NOMO-1 treated with DMSO at 0.1 percent for 48 hours (cell line): Measurements from ENCODE around the gene DHRS12.

Experiments used
- DNase-seq: peaks from one replicate; lab custom pipeline; 2025; ENCODE audit not compliant: unreplicated experiment; lab: John Stamatoyannopoulos, UW

Gene DHRS12

DNA sequence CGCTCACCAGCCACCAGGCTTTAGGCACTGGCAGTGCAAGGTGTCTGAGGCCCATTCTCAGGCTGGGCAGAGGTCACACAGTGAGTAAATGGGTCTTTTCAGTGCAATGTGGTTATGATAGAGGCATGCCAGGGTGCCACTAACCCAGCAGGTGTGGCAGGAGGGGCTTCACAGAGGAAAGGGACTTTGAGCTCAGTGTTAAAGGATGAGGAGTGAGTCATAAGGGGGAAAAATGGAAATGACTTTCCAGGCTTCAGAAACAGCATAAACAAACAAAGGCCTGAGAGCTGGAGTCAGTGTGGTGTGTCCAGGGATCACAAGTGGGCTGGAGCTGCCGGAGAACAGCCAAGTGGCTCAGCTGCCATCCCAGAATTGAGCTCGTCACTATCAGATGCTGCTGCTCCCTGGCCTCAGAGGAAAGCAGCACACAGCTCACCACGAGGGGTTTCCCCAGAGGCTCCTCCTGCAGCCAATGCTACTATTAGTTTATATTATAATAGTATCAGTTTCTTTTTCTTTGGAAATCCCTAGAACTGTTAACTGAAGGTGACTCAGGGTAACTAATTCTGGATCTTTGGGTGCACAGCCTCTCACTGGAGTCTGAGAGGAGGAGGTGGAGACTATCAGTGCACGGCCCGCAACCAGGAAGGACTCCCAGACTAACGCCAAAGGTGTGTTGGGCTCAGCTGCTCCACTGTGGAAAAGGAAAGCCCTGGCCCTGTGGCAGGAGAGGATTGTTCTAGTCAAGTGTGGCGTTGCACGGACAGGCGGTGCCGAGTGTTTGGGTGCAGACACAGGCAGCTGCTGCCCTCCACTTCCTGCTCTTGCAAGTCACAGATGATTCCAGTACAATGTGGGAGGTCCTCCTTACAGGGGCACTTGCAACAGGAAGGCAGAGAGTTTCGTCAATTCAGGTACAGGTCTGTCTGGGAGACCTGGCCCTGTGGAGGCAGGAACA lies 39.5 kb downstream of the DHRS12 start:
- DNase-seq, result no peak

DNA sequence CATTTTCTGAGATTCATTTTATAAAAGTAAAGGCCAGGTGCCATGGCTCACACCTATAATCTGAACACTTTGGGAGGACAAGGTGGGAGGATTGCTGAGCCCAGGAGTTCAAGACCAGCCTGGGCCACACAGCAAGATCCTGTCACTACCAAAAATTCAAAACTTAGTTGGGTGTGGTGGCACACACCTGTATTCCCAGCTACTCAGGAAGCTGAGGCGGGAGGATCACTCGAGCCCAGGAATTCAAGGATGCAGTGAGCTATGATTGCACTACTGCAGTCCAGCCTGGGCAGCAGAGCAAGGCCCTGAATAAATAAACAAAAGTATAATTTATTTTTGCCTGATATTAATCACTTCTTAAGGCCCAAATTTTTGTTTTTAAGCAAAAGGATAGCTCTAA lies 40.5 kb downstream of the DHRS12 start:
- no peak for DNase-seq

DNA sequence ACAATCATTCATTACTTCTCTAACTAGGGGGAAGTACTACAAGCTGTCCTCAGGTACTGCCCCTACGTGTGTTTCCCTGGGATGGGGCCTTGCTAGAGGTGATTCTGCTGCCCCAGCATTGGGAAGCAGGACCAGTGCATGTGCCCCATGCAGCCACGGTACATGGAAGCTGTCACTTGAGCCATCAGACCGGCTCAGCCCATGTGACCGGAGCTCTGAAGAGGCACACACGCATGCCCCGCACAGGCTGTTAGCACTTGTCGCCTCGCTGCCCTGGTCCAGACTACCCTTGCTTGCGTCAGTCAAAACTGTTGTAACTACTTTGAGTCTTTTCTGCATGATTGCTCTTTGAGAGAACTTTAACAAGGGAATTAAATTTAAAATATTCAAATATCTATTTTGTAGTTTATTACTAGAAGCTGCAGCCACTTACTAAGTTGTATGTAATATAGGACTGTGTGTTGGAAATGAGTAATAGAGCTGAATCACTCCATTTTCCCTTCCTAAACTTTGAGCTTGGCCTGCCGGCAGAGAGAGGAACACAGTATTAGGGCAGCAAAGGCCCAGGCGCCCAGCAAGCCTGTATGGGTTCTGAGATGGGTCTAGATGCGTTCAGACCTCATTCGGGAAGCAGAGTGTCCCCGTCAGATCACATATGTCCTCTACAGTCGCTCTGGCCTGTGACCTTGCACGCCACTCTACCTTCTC lies 42.2 kb downstream of the DHRS12 start:
- no peak for DNase-seq

DNA sequence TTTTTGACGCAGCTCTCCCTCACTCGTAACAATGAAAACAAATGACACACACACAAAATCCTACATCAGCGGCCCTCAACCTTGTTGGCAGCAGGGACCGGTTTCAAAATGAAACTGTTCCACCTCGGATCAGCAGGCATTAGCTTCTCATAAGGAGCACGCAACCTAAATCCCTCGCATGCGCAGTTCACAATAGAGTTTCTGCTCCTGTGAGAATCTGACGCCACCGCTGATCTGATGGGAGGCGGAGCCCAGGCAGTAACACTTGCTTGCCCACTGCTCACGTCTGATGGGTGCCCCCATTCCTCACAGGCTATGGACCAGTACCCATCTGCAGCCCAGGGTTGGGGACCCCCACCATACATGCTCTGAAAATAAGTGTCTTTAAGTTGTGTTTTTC lies 43.4 kb downstream of the DHRS12 start:
- DNase-seq, result no peak

DNA sequence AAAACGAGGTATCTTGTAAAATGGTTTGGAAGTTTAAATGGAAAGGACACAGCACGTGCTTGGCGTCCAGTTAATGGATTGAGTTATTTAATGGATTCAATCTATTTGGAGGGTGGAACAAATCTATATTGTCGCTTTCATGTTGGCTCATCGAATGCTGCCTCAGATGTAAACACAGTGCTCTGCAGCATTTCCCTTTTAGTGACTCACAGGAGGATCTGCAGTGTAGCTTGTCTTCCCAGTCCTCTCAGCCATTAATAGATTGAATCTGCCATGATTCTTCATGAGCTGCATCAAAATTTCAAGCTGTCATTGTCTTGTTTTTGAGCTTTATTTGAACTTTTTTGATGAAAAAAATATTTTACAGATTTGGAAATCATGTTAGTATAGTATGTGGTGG lies 44.7 kb downstream of the DHRS12 start:
- DNase-seq, result no peak

DNA sequence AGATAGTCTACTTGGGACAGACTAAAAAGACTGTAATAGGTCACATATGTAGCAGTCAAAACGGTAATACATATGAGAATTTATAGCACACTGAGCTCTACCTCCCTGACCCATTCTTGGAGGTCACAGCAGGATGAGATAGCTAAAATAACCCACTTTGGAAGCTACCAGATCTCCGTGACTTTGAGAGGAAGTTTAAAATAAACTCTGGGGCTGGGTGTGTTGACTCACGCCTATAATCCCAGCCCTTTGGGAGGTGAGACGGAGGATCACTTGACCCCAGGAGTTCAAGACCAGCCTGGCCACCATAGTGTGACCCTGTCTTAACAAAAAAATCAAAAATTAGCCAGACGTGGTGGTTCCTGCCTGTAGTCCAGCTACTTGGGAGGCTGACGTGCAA lies 45.3 kb downstream of the DHRS12 start:
- no peak for DNase-seq

DNA sequence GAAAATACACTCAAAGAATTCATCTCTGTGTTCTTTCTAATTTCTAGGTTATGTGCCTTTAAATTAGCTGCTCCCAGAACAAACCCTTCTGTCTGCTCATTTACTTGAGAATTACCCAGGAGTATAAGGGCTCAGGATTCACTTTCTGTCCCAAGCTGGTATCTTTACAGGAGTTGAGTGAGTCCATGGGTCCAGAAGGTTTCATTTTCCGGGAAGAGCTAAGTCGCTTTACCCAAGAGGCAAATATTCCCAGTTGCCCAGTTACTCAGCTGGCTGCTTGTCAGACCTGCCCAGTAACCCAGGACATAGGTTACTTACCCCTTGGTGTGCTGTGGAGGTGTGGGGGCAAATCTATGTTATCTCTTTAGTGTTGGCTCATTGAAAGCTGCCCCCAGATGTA lies 47.3 kb downstream of the DHRS12 start:
- no peak for DNase-seq

DNA sequence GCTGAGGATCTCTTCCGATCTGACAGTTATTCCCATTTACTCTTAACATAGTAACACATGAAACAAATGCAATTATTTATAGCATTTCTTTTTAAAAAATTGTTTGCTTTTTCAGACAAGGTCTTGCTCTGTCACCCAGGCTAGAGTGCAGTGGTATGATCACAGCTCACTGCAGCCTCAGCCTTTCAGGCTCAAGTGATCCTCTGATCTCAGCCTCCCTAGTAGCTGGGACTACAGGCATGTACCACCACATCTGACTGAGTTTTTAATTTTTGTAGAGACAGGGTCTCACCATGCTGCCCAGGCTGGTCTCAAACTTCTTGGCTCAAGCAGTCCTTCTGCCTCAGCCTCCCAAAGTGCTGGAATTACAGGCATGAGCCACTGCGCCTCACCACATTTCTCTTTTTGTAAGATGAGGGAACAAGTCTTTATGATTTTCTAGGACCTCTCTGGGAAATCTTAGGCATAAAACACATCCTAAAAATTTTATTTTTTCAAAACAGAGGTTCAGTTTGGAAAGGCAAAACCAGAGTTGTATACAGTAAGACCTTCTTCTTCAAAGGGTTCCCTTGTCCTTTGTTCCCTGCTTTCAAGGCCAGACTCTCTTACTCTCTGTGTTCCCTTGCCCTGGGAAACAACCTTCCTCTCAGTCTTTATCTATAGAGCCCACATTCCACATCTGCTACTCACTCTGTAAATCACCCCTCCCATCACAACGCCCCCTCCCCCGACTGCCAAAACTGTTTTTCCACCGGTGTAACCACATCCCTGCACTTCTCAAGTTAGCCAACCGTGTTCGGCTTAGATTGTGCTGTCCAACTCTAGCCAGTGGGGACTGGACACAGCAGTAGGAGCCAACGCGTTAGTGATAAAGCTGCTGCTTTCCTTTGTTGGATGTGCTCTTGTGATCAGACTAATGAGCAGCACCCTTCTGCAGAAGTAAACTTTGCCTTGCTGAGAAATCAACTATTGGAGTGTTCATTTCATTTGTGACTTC lies 56.2 kb downstream of the DHRS12 start:
- DNase-seq, result no peak

DNA sequence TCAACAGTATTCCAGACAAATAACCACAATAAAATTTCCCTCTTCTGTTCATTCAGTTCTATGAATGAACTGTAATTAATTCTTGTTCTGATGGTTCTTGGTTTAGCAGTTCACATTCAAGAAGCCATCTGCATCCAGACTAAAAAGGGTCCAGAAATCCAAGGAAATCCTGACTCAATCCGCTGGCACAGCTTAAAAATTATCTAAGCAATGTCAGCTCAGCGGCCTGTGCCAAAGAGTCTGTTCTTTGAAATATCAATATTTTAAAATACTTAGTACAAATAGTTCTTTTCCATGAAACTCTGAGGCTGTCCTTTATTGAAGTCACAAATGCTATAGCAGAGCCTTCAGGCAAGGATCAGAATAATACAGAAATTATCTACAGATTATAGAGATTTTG lies 57.2 kb downstream of the DHRS12 start:
- DNase-seq, result no peak

DNA sequence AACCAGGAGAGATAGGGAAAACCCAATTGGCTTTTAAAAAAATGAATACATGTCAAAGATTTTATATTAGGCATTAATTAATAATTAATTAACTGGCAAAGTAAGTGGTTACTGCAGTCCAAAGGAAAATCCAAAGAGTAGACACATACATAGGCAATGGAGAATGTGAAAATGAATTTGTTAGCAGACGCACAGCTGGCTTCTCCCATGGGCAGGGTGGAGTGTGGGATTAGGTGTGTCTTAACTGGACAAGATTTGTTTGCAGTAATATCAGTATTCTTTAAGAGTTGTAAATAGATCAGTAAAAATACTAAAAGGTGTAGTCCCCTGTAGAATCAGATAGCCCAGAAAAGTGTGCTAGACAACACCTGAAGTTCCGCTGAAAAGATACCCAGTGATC lies 58.7 kb downstream of the DHRS12 start:
- no peak for DNase-seq

DNA sequence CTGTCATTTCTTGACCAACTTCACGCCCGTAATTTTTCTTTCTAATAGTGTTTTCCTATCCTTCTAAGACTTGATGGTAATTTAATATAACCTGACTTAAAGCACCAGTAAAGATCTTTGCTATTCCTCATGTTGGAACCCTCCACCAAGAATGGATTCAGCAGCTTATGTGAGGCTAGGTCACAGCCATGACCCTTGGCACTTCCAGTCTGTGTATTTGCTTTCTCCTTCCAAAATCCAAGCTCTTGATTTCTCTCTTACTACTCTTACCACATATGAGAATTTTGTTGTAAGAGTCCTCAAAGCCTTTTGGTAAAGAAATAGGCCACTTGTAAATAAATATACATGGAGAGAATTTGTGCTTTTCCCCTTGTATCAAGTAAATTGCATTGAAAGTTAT lies 61.4 kb downstream of the DHRS12 start:
- DNase-seq, result no peak

DNA sequence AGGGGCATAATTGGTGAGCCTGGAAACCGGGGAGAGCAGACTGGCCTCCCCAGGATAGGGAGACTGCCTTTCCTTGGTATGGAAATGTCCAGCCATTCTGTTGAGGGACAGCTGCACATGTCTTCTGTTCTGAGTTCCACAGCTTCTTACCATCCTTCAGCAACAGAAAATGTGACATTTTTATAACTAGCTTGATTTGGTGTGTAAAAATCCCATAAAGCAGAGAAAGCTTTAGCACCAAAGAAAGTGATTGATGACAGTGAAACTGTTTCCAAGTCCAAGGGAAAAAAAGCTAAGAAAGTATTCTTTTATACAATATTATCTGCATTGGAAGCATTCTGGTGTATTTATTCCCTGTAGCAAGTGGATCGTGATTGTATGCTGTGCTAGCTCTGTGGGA lies 61.9 kb downstream of the DHRS12 start:
- DNase-seq, result no peak

DNA sequence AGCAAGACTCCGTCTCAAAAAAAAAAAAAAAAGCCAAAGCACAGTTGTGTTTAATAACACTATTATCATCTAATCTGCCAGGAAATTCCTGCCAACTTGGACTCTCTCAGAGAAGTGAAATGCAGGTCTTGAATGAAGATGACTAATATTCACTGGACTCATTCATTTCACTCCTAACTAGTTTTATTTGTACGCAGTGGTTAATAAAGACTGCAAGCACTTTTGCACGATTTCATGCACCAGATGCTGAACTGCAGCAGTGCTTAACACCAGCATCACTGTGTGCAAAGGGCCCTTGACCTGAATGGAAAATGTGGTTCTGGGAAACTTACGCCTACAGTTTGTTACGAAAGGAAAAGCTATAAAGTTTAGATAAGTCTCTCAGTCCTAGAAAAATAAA lies 63.3 kb downstream of the DHRS12 start:
- no peak for DNase-seq

DNA sequence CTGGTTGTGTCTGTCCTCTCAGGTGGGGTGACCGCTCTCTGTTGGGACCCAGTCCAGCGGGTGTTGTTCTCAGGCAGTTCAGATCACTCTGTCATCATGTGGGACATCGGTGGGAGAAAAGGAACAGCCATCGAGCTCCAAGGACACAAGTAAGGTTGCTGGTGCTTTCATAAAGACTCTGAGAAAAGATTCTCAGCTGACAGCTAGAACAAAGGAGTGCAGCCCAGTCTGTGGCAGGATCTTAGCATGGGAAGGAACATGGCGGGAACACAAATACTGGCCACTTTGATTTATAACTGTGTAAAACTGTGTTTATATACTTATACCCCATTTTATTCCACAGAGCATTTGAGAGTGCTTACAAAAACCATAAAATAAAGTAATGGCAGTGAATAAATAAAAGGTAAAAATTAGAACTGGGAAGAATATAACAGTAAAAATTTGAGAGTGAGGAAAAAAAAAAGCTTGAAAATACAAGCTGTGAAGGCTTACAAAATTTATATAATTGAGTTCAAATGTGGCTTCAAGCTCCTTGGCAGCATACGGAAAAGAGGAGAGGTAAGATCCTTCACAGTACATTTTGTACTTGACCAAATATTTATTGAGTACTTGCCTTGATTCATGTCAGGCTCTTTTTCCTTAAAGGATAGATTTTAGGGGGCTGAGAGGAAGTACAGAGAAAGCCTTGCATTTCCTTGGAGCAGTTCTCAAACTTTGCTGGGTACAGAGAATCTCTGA lies 64.8 kb downstream of the DHRS12 start:
- no peak for DNase-seq

DNA sequence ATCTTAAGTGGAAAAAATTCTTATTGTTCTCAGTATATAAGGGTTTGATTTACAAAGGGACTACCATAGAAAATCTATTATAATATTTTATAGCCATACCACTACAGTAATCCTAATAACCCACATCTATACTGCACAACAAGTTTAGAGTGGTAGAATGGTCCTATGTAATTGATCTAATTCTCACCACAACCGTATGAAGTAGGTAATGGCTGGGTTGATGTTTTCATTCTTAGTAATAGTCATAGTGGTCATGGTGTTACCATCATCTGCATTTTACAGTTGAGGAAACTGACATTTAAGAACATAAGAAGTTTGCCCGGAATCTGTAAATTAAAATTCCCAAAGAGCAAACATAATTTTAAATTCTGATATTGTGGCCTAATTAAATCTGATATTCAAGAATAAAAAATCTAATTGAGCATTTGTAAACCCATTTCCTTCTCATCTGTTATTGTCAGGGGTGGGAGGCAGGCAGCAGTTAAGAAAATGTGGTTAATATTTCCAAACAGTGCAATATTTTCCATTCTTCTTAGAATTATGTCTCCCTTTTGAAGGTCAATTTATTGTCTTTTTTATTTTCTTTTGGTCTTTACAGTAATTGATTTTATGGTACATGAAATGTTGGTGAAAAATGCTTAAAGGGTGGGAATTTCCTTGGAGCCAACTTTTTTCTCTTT lies 65.6 kb downstream of the DHRS12 start:
- no peak for DNase-seq

DNA sequence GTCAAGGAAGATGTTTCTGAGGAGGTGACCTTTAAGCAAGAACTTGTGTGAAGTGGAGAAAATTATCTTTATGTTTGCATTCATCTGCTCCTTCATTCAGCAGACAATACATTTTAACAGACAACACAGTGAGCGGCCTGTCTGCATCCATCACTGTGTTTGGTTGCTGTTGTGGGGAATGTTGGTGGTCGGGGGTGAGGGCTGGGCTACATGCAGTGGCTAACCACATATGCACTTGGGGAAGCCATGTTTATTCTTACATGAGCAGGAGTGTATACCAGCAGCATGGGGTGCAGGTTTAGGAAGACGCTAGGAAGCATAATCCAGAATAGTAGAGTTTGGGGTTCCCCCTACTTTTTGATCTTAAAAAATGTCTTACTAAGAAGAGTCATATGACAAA lies 66.4 kb downstream of the DHRS12 start:
- DNase-seq, result no peak

DNA sequence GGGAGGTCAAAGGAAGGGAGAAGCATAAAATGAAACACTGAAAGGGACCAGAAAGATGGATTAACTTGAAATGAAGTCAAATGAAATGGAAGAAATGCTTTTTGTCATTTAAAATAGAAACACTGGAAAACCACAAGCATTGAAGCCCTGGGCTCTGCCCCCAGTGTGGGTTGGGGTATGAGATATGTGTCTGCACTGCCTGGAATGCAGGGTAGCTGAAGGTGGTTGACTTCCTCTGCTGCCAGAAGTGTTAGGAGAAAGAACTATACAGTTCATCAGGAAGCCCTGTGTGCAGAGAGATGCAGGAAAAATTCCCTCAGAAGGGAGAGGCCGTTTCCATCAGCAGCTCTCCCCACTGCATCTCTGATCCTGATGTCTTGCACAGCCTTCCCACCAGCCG lies 69.2 kb downstream of the DHRS12 start:
- DNase-seq, result no peak

DNA sequence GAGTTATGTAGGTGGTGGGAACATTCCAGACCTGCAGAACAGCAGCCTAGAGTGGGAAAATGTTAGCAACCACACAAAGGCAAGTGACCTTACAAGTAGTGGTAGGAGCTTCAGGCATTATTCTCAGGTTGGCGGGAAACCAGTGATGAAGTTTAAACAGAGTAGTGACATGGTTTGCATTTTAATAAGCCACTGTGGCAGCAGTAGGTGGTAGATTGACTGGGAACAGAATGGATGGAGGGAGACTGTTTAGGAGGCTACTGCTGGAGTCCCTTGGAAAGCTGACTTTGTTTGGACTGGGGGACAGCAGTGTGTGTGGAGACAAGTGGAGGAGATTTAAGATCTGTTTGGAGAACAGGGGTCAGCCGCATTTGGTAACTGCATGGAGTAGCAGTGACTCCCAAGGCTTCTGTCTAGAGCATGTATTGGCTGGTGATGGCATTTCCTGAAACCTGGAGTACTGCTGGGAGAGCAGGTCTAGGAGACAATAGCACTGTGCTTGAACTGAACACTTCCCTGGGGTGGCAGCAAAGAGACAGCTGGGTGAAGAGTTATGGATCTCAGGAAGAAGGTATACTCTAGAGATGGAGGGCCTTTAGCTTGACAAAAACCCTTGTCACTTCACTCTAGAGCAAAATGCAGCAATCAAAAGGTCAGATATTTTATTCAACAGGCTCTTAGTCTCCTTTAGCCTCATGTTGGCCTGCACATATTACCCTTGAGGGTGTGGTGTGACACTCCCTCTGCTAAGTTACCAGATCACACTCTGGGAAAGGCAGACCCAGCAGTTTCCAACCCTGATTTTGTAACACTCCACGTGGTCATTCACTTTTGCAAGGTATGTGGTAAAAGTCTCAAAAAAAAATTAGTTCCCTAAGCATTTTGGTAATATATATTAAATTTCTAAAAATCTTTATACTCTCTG lies 70.3 kb downstream of the DHRS12 start:
- peak; percentile 41 for DNase-seq

DNA sequence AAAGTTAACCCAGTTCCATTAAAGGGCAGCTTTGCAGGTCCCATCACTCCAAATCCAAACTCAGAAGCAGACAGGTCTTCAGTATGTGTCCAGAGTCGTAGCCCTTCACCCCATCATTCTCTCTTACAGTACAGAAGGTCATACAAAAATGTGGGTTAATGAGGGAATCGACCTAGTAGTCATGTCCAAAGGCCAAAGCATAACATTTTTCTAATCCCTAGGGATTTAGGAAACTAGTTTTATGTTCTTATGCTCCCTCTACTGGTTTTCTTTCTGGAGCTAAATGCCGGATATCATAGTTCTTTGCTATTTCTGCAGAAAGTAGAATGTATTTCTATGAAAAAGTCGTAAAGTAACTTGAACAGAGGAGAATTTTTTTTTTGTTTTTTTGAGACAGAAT lies 72.2 kb downstream of the DHRS12 start:
- DNase-seq, result no peak
